Pancreas (tissue), 10 donors: ENCODE measurements around the gene RNF25. TPM values are rescaled to one million over a fixed set of nuclear protein-coding genes. Genes with fewer than 3 reads are reported as not detected.

Source experiments
- ATAC-seq, 4 donors: fragments of 200-7000 bp; cut with Tn5 transposase; one replicate each; pipeline versions ENCODE4 v1.8.0 to v1.9.1; 2020; ENCODE audit warnings: mild to moderate bottlenecking in 4 of 4, moderate library complexity in 4 of 4
- DNase-seq, 6 donors: peaks; one replicate each; pipeline ENCODE4 v3.0.0-alpha.2; 2020
- FAIRE-seq: peaks from 2 replicates; lab custom pipeline; 2012; peaks lifted over from hg19 to GRCh38; lab: Jason Lieb, UNC
- H3K27ac ChIP-seq, 4 donors: fragments of 200-600 bp; sonication (generic); 1 replicate in 3 of 4; 2 replicates in 1 of 4; pipeline versions ENCODE4 v1.5.0 to v1.8.0; 2020
- H3K27me3 ChIP-seq, 4 donors: fragments of 200-600 bp; one replicate each; pipeline ENCODE4 v1.8.0; 2021
- H3K36me3 ChIP-seq, 3 donors: fragments of 200-600 bp; sonication (generic) in 1 of 3; one replicate each; pipeline versions ENCODE4 v1.5.0 to v1.8.0; 2020 to 2021
- H3K4me1 ChIP-seq, 3 donors: fragments of 200-600 bp; one replicate each; pipeline ENCODE4 v1.8.0; 2021
- H3K4me3 ChIP-seq, 4 donors: fragments of 200-600 bp; sonication (generic) in 2 of 4; one replicate each; pipeline versions ENCODE4 v1.5.0 to v1.8.0; 2020 to 2021
- H3K9me3 ChIP-seq, 4 donors: fragments of 200-600 bp; one replicate each; pipeline ENCODE4 v1.8.0; 2021
- CTCF ChIP-seq, 4 donors: fragments of 200-600 bp; sonication (generic) in 3 of 4; IDR thresholded peaks; one replicate each; pipeline versions ENCODE4 v1.5.0 to v1.8.0; 2021; ENCODE audit warnings: antibody characterized with exemption in 4 of 4
- WGBS, 2 donors: extraction: QIAGEN DNeasy Blood & Tissue Kit; methylation state at CpG; one replicate each; pipeline ENCODE4 v1.1.7; 2013; 5-methylcytosine and 5-hydroxymethylcytosine counted together
- intact Hi-C, 3 donors: fragments of 100-400 bp; cut with DNase I; formaldehyde crosslinking; loops; one replicate each; pipeline versions ENCODE4 v1.11.1 to v1.14.2; 2022
- polyA plus RNA-seq, 2 donors: library from polyadenylated mRNA; stranded (reverse); fragments of 200-250 nt; gene quantifications; one replicate each; pipeline ENCODE4 v1.2.3, GENCODE V29; 2013
- total RNA-seq, 6 donors: library from RNA; stranded (reverse); fragmentation: NEBNext Ultra II Directional in 4 of 6; extraction: Animal tissue kit (Norgen Biotek cat#: 25700) in 4 of 6; gene quantifications; one replicate each; pipeline versions ENCODE4 v1.2.1 to v1.2.4, GENCODE V29; 2021 to 2023
- donor health status: healthy with polysubstance abuse.
- donor health status: DM: no; HTN: no; CAD: no; lungs with moderate emphysema.
- donor health status: DM: no; HTN: no; CAD: no.
- donor health status: control.
- donor health status: control.
- donor health status: Bipolar disorder and iron deficiency.
- donor health status: DM: yes; HTN: yes; CAD: no.
- donor health status: DM: no; HTN: no; CAD: no.
- donor health status: DM: no; HTN: no; CAD: no.
- donor health status: DM: yes; HTN: yes; CAD: no.

Gene RNF25
- total and polyA plus RNA-seq, 8 donors: 4.5 to 28.8 (median 9.3) TPM

GRCh38 chr2:218658671-218659257 is 13.0 kb downstream of the RNF25 start:
- H3K27ac ChIP-seq: peak overlapping the region in 3 of 4 donors; percentile 18 to 53 (median 48)
- H3K36me3 ChIP-seq: peaks cover 0 to 39% (median 10%) of the 10 kb centered on the region in 3 donors
- DNase-seq (peak in 1 of 6 donors; percentile 36), FAIRE-seq (no peak), ATAC-seq (peak; percentile 29 to 59 (median 52))
- peaks cover 0 to 15% (median 11%) of the 10 kb centered on the region in 3 donors for H3K4me1 ChIP-seq
- WGBS, 2 donors: 1 to 3% methylated on average over 26 to 27 of the region's 27 CpGs
- H3K27me3 ChIP-seq: no peaks in the 10 kb centered on the region
- intact Hi-C loops: loop anchor here in 1 of 3 donors (10.0 kb wide), 1 partner anchor 254 kb away; no protein-coding TSS in a partner anchor
- no peaks in the 10 kb centered on the region for H3K9me3 ChIP-seq
- peak overlapping the region; percentile 75 to 95 (median 82) for H3K4me3 ChIP-seq
- no peak for TF ChIP-seq CTCF (IDR thresholded peaks at IDR 0.05)

- DNase-seq (no peak), ATAC-seq (no peak), FAIRE-seq (no peak)
- H3K9me3 ChIP-seq: no peaks in the 10 kb centered on the region
- H3K27me3 ChIP-seq: no peaks in the 10 kb centered on the region
- WGBS, 2 donors: 94 to 98% methylated on average over 2 of the region's 2 CpGs
- TF ChIP-seq CTCF (IDR thresholded peaks at IDR 0.05): no peak
- no peak overlapping the region for H3K4me3 ChIP-seq
- intact Hi-C loops: loop anchor here in 1 of 3 donors (10.0 kb wide), 1 partner anchor 251 kb away; no protein-coding TSS in a partner anchor
- H3K4me1 ChIP-seq: peaks cover 0 to 15% (median 11%) of the 10 kb centered on the region in 3 donors
- no peak overlapping the region for H3K27ac ChIP-seq
- H3K36me3 ChIP-seq: peaks cover 0 to 41% (median 0%) of the 10 kb centered on the region in 3 donors
Measured at GRCh38 chr2:218655751-218656150, 16.1 kb downstream of the RNF25 start.

- 85 to 91% methylated on average over 11 of the region's 11 CpGs for WGBS, 2 donors
- Histone ChIP-seq H3K36me3 (peaks cover 8 to 77% (median 20%) of the 10 kb centered on the region in 3 donors), H3K4me3 (no peak overlapping the region), H3K27ac (no peak overlapping the region), H3K9me3 (no peaks in the 10 kb centered on the region), H3K27me3 (no peaks in the 10 kb centered on the region), H3K4me1 (no peaks in the 10 kb centered on the region)
- TF ChIP-seq CTCF (IDR thresholded peaks at IDR 0.05): peak in 1 of 4 donors; percentile 0
- intact Hi-C loops: no loop called here
- FAIRE-seq: no peak
- ATAC-seq: no peak
- no peak for DNase-seq
Measured at GRCh38 chr2:218648787-218649100, 23.1 kb downstream of the RNF25 start.

- Histone ChIP-seq H3K27ac (no peak overlapping the region), H3K4me1 (no peaks in the 10 kb centered on the region), H3K4me3 (no peak overlapping the region), H3K27me3 (no peaks in the 10 kb centered on the region), H3K36me3 (peaks cover 9 to 78% (median 20%) of the 10 kb centered on the region in 3 donors), H3K9me3 (no peaks in the 10 kb centered on the region)
- FAIRE-seq (no peak), ATAC-seq (peak in 3 of 4 donors; percentile 77 to 86 (median 79)), DNase-seq (peak in 2 of 6 donors; percentile 18 to 43)
- 71 to 74% methylated on average over 9 of the region's 9 CpGs for WGBS, 2 donors
- intact Hi-C loops: no loop called here
- TF ChIP-seq CTCF (IDR thresholded peaks at IDR 0.05): peak; percentile 46 to 77 (median 66)
Measured at GRCh38 chr2:218648088-218648786, 23.6 kb downstream of the RNF25 start.
